Tongue (tissue), 2 donors: ENCODE measurements around the gene PREX1. TPM values are rescaled to one million over a fixed set of nuclear protein-coding genes. Genes with fewer than 3 reads are reported as not detected.
A peak's percentile ranks its signal among the peaks of the same experiment; 100 is the strongest.

Experiments
- DNase-seq: peaks from one replicate; pipeline ENCODE4 v3.0.0-alpha.2; 2015
- total RNA-seq: library from RNA; depleted of rRNA; stranded (reverse); fragments of >200 nt; gene quantifications from one replicate; pipeline ENCODE4 v1.2.3, GENCODE V29; 2014

PREX1 gene
- total RNA-seq, 1 donor from 2014 or later: 29.4 TPM

DNA sequence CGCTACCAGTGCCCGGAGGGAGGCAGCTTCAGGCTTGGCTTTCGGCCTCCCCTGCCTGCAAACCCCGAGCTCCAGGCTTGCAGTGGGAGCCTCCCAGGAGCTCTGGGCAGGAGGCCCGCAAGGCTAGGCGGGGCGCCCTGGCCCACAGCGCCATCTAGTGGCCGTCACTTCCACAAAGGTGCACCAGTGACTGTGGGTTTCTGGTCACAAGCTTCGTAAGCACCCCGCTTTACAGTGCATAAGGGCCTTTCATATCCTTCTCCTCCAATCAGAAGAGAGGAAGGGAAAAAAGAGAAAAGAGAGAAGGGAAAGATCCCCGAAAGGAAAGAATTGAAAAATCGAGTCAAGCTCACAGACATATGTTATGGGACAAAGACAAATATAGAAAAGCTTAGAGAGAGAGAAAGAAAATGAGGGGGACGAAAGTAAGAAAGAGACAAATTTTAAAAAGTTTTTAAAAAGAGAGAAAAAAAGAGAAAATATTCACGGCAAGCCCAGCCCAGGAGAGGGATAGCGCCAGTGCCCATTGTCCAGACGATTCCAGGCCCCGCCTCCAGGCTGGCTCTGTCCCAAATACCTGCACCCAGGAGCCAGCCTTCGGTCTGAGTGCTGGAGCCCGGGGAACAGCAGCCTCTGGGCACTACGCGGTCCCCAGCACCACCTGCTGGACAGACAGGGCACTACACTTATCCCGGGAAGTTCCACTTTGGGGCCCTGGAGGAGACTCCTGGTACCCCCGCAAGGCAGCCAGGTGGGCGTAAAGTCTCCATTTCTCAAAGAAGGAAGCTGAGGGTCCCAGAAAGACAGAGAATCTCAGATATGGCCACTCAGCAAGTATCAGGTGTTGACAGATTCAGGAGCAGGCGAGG, 207.1 kb downstream of the PREX1 start:
- DNase-seq: peak; percentile 94

DNA sequence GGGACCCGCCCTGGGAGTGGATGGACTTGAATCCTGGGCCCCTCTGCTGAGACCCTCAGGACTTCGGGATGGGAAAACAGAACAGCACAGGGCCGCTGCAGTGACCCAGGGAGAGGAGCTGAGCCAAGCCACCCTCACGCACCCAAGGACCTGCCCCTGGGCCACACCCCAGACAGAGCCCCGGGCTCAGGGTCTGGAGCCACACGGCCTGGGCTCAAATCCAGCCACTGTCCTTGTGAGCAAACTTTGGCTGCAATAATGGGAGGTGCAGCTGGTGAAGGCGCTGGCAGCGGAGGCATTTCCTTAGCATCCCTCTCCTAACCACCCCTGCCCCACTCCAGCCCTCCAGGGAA, 207.7 kb downstream of the PREX1 start:
- no peak for DNase-seq

DNA sequence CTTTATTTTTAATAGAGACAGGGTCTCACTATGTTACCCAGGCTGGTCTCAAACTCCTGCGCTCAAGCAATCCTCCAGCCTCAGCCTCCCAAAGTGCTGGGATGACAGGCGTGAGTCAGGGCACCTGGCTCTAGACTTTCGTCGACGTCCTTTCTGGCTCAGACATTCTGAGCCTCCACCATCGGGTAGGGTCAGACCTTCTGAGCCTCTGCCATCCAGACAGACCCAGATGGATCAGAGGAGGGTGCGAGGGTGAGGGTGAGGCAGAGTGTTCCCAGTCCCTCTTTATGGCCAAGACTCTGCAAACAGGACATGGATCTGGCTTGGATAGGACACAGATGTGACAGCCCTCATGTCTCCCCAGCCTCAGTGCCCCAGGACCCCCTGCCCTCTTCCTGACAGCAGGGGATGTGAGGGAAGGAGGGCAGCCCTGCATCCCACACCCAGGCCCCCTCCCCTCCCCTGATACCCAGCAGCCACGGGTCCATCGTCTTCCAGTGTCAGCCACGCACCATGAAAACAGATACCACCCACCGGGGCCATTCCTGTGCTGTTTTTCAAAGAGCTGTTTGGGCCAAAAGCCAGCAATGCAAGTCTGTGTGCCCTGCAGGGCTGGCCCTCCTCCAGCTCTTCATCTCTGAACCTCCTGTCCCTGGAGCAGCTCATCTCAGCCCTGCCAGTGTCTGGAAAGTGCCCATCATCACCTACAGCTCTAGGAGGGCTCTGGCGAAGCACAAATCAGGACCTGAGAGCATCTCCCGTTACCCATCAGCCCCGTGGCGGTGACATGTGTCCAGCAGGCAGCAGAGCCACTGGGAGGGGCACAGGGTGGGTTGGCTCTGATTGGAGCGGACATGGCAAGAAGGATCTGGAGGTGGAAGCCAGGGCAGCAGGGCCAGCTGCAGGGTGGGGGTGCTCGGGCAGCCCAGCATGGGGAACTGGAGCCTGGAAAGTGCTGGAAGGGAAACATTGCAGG, 208.4 kb downstream of the PREX1 start:
- DNase-seq: peak; percentile 48

DNA sequence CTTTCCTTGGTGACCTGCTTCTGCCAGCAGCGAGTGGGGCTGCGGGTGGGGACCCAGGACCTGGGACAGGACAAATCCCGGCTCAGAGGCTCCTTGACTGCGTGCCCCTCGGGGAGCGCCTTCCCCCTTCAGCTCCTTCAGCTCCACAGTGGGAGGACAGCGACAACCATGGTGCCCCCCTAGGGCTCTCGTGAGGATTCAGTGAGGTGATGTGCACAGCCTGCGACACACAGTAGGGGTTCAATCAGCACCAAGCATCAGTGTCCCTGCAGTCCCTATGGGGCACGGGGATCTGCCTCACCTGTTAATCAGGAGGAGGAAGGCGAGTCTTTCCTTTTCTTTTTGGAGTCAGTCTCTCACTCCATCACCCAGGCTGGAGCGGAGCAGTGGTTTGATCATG, 209.2 kb downstream of the PREX1 start:
- DNase-seq: no peak

DNA sequence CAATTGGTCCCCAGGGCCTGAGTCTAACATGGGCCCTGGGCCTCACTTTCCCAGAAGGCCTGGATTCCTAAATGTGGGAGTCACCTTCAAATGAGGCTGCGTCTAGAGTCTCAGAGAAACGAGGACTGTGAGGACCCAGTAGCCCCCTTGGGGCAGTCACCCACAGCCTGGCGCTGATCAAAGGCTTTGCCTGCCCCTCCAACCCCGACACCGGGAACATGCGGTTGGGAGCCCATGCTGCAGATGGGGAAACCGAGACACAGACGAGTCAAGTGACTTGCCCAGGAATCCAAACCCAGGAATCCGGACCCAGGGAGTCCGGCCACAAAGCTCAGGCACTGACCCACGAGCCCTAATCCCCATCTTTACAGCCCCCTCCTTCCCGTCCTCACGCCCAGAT, 209.7 kb downstream of the PREX1 start:
- DNase-seq: no peak

DNA sequence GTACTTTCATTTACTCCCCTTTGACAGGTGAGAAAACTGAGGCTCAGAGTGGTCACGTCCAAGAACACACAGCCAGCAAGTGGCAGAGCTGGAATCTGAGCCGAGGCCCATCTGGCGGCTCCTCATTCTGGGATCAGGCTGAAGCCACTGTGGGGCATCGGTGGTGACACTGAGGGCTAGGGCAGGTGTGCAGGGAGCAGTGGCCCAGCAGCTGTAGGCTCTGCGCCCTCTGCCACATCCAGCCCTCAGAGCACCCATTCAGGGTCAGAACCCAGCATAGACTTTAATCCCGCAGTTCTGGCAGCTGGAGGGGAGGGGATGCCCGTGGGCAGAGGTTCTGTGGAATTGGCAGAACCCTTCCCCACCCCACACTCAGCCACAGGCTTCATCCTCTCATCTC, 210.3 kb downstream of the PREX1 start:
- DNase-seq: no peak

DNA sequence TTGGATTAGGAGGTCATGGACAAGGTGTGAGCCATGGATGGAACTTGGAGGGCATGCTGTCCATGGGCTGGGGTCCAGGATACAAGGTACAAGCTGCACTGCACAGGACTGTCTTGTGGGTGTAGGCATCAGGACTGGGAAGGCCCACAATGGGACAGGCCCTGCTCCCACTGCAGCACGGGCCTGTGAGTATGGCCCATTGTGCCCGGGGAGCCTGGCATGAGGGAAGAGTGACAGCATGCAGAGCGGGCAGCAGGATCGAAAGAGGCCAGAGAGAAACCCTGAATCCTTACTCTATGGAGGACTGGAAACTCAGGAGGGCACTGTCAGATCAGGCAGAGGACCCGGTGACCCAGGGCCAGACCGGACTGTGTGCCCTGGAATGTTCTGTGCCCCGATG, 211.3 kb downstream of the PREX1 start:
- no peak for DNase-seq

DNA sequence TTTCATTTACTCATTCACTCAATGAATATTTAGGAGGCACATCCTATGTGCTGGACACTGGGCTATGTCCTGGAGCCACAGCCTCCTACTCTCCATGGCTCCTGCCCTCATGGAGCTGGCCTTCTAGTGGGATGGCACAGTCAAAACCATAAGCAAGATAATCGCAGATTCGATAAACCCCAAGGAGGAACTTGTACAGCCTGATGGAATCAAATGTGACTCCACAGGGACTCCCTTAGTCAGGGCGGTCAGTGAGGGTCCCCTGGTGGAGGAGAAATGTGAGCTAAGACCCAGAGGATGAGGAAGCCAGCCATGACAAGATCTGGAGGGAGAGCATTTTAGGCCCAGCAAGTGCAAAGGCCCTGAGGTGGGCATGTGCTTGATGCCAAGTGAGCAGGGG, 211.9 kb downstream of the PREX1 start:
- DNase-seq: no peak

DNA sequence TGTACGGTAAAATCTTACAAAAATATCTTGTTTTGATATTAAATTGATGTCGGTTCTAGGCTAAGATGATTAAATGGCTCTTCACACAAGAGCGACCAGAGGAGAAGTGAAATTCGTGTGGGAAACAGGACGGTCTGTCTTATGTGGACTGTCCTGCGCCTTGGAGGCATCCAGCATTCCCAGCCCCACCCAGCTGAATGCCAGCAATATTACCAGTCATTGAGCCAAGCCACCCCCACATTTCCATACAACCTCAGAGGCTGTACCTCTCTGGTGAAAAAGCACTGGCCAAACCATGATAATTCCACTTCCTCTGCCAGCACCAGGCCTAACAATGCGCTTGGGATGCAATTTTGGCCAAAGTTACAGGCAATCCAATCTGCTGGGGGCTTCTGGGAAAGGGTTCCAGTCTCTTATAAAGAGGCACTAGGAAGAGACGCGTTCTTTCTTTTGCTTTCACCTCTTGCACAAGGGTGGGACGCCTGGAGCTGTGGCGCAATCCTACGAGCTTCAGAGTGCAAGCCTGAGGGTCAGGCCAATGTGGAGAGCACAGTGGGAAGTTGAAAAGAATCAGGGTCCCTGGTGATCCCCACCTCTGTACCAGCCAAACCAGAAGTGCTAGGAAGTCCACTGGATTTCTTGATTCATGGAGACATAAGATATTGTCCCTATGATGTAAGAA, 213.1 kb downstream of the PREX1 start:
- DNase-seq: no peak

DNA sequence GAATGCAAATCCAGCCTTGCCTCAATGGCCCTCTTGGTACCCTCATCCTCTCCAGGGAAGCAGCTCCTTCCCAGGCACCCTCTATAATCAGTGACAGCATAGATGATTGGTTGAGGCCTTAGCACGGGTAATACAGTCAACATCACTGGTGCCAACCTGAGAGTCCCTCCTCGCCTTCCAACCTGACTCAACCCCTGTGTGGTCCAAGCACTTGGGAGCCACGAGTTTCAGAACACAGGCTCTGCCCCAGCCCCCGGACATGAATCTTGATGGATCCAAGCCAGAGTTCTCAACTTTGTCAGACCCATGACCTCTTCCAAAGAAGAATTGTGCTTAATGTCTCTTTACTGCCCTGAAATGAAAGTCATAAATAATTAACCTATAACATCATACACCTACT, 213.9 kb downstream of the PREX1 start:
- DNase-seq: no peak

DNA sequence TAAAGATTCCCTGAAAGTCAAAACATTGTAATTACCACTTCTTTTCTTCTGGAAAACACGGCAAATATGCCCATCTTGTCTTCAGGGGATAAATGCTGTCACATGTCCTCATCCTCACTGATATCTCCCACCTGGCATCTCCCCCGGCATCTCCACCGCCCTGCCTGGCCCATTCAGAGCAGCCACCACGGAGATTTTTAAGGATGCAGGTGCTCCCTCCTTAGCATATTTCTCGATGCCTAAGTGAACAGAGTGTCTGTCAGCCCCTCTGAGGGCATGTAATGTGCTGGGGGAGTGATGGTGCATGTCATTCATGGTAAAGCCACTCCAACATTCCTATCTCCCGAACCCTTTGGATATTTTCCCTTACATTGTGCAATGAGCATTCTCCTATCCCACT, 215.5 kb downstream of the PREX1 start:
- no peak for DNase-seq

DNA sequence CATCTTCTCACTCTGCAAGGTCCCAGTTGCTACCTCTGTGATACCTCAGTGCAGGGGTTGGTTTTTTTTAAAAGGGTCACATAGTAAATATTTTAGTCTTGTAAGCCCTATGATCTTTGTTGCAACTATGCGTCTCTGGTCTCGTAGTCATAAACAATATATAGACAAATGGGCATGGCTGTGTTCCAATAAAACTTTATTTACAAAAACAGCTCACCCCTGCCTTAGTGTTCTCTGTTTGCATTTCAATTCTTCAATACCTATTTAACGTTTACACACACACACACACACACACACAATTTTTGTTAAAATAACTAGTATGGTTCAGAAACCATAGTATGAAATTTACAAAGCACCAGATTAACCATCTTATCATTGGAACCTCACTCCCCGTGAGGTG, 216.8 kb downstream of the PREX1 start:
- DNase-seq: no peak

DNA sequence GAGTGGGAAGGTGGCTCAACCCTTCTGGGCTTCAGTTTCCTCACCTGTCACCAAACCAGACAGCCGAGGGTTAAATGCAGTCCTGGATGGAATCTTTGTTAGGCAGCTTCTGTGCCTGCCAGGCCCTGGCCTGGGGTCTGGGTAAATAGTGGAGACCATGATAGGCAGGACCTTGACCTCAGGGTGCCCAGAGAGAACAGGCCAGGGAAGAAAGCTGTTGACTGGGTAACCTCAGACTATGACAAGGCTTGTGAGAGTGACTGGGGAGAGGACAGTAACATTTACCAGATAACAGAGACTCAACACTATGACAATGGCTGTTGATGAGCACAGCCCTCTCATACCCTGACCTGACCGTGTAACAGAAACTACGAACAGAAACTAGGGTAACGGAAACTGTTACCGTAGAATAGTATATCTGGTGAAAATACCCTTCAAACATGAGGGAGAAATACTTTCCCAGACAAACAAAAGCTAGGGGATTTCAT, 218.3 kb downstream of the PREX1 start:
- no peak for DNase-seq

DNA sequence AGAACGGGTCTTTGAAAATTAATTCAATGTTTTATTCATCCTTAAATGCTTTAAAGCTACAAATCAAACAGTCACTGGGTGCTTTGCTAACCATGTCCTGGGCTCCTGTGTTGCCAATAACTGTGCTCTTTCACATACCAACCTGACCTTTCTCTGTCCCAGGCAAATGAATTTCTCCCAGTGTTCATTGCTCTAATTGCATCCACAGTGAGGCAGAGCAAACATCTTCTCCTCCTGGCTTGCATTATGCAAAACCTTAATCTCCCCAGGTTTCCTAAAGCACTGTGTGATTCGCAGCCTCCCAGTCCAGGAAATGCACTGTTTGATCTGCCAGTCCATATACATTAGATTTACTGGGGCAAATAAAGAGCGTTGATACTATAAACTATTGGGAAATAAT, 219.0 kb downstream of the PREX1 start:
- no peak for DNase-seq

DNA sequence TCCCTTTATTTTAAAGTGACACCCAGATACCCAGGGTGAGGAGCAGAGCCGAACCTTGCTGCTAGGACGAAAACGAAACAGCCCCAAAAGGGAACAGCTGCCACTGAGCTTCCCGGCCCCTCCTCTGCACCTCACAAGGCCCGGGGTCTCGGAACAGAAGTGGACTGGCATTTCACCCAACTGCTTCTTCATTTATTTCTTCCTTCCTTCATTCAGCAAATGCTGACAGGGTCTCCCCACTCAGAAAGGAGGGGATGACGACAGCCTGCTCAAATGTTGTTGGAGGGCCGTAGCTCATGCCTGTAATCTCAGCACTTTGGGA, 220.3 kb downstream of the PREX1 start:
- no peak for DNase-seq

DNA sequence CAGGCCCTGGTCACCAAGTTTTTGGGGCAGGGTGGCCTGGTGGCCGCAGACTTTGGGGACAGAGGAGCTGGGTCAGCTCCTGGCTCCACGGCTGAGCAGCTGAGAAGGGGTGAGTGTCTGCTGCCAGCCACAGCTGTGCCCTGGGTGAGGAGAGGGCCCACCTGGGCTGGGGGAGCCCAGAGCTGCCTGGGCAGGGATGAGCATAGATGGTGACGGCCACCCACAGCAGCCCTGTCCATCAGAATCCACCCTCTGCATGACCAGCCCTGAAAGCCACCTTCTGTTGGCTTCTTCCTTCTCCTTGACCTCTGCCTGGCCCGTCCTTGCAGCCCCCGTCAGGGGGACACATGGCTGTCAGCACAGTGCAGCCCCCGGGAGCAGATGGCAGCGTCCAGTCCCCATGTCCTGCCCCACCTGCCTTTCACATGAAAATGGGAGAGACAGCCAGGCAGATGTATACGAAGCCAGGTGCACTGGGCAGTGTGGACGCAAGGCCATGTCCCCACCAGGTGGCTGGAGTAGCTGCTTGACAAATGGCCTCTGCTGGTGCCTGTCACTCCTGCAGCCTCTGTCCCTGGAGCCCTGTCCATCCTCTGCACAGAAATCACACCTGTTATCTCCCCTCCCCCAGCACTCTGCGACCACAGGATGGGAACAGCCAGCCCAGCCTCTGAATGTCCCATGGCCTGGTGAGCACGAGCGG, 220.8 kb downstream of the PREX1 start:
- peak; percentile 43 for DNase-seq

DNA sequence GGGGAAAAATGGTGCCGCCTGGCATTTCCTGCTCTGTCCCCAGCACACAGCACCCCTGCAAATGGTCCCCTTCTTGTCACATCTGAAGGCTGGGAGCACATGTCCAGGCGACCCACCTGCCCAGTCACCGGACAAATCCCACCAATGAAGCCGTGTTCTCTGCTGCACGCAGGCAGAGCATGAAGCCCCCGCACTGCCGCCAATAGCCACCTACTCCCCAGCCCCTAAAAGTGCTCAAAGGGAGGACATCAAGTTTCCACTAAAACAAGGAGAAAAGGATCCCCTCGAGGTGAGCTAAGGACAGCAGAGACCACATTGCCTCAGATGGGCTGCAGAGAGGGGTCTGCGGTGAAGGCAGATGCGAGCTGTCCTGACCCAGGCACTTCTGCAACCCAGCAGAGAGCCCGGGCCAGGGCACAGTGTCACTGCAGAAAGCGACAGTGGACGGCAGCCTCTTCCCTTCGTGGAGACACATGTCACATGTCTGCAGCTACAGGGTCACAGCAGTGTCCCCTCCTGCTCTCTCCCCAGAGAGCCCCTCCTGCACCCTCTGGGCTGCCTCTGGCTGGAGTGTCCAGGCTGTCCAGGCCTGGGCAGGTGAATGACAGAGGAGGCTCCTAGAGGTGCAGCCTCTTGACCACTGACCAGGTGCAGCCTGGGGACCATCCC, 221.5 kb downstream of the PREX1 start:
- DNase-seq: no peak

DNA sequence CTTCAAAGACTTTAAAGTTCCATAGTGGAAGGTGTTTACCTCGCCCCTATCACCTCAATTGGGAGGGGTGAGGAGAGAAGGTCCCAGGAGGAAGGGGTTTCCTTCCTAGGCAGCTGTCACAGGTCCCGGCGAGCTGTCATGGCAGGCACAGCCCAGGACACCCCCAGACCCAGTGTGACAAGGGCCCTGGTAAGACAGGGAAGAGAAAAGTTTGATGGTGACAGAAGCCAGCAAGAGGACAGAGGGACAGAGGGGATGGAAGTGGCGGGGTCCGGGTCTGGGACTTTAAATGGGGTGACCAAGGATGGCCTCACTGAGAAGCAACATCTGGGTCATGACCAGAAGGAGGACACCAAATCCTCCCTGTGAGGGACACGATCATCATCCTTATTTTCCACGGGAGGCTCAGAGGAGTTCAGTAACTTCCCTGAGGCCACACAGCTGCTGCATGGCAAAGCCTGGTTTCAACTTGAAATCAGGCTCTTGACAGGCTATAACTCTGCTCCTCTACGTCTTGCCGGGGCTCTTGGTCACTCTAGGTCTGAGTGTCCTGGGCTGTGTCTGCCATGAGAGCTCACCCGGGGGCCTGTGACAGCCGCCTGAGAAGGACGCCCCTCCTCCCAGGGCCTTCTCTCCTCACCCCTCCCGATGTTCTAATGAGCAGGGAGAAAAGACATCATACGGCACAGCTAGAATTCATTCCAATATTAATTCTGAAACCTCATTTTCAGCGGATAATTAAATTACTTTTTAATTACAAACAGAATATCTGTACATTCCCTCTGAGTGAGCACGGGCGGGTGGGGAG, 222.2 kb downstream of the PREX1 start:
- DNase-seq: no peak

DNA sequence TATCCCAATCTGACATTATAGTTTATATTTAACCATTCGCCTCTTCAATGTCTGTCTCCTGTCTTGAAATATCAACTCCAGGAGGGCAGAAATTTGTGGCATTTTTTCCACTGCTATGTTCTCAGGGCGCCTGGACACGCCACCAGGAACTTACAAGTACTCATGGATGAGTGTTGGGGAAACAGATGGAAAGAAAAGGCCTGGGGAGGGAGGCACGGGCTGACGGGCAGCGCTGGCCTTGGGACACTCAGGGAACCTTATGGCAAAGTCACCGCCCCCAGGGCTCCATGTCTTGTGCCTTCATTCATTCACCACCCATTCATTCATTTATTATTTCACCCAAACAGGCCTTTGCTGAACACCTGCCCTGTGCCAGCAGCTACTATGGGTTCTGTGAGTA, 222.9 kb downstream of the PREX1 start:
- no peak for DNase-seq

DNA sequence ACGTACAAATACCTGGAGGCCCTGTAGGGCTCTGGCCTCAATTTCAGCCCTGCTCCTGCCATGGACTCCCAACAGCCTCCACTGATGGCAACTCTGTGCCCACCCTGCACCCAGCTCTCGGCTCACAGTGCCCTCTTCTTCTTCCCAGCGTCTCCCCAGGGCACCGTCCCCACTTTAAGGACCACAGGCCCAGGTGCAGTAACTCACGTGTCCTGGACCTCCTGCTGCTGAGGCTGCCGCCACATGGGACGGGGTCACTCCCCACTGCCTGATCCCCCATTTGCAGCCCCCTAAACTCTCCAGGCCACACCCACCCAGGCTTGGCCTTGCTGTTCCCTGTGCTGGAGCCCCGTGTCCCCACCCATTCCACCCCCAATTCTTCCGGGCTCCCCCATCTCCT, 223.4 kb downstream of the PREX1 start:
- no peak for DNase-seq
